K562 (cell line): Measurements from ENCODE around the gene CBX1. TPM values are rescaled to one million over a fixed set of nuclear protein-coding genes. Genes with fewer than 3 reads are reported as not detected.

Experiments used
- ATF1 ChIP-seq, 2 experiments: fragments of 450-650 bp in 1 of 2; IDR thresholded peaks; 2 replicates each; pipeline ENCODE4 v1.6.1; 2016; ENCODE audit warnings: missing compliant biosample characterization in 1 of 2, missing genetic modification characterization in 1 of 2
- BHLHE40 ChIP-seq: IDR thresholded peaks from 2 replicates; pipeline ENCODE4 v1.6.1; 2011; ENCODE audit warnings: low read length, improper control_type of control experiment
- CHD2 ChIP-seq: IDR thresholded peaks from 2 replicates; pipeline ENCODE4 v1.6.1; 2011; ENCODE audit warnings: low read depth, low read length
- EP300 ChIP-seq: IDR thresholded peaks from 2 replicates; pipeline ENCODE4 v1.6.1; 2012; ENCODE audit warnings: low read length, improper control_type of control experiment
- GABPB2 ChIP-seq: fragments of 250-450 bp; sonication (Bioruptor Pico); conservative IDR thresholded peaks from 2 replicates; pipeline ENCODE4 v1.5.1; 2021; ENCODE audit warnings: mild to moderate bottlenecking
- GTF3C2 ChIP-seq: IDR thresholded peaks from 3 replicates; pipeline ENCODE4 v1.6.1; 2011; ENCODE audit warnings: borderline replicate concordance, mild to moderate bottlenecking, moderate library complexity; ENCODE audit not compliant: insufficient read length; ENCODE audit errors: extremely low read depth
- HINFP ChIP-seq: fragments of 450-650 bp; conservative IDR thresholded peaks from 2 replicates; pipeline ENCODE4 v1.6.1; 2016; ENCODE audit warnings: missing genetic modification characterization, low read depth, mild to moderate bottlenecking, control low read depth, missing compliant biosample characterization
- MTA3 ChIP-seq: fragments of 450-650 bp; formaldehyde crosslinking; IDR thresholded peaks from 2 replicates; pipeline ENCODE4 v1.6.1; 2017; ENCODE audit warnings: mild to moderate bottlenecking, borderline replicate concordance
- MYNN ChIP-seq, 2 experiments: sonication (generic); formaldehyde crosslinking in 1 of 2; IDR thresholded peaks; 2 replicates each; pipeline versions ENCODE4 v1.5.0 to v1.6.1; 2016 to 2020; ENCODE audit warnings: antibody characterized with exemption in 1 of 2, missing genetic modification reagents in 1 of 2
- RAD21 ChIP-seq, 2 experiments: fragments of 250-450 bp in 1 of 2; fragments of 450-650 bp in 1 of 2; sonication (Bioruptor Pico) in 1 of 2; formaldehyde crosslinking in 1 of 2; IDR thresholded peaks in 1 of 2; conservative IDR thresholded peaks in 1 of 2; 2 replicates each; pipeline versions ENCODE4 v1.4.0 to v1.8.0; 2020 to 2022; ENCODE audit warnings: mild to moderate bottlenecking in 2 of 2, moderate library complexity in 1 of 2
- RB1 ChIP-seq: fragments of 450-650 bp; IDR thresholded peaks from 2 replicates; pipeline ENCODE4 v1.6.1; 2017; ENCODE audit warnings: low read depth, mild to moderate bottlenecking
- RCOR1 ChIP-seq, 2 experiments: IDR thresholded peaks; 2 replicates each; pipeline ENCODE4 v1.6.1; 2012; ENCODE audit warnings: low read depth in 2 of 2, low read length in 2 of 2, borderline replicate concordance in 1 of 2, improper control_type of control experiment in 1 of 2
- RNF2 ChIP-seq: sonication (generic); IDR thresholded peaks from 2 replicates; pipeline ENCODE4 v1.6.1; 2016
- SFPQ ChIP-seq: fragments of 200-400 bp; formaldehyde crosslinking; IDR thresholded peaks from 2 replicates; pipeline ENCODE4 v1.6.1; 2017; ENCODE audit warnings: mild to moderate bottlenecking, low read depth, low read length, moderate library complexity
- SOX6 ChIP-seq: fragments of 450-650 bp; IDR thresholded peaks from 2 replicates; pipeline ENCODE4 v1.6.1; 2014; ENCODE audit warnings: mild to moderate bottlenecking
- TAL1 ChIP-seq: fragments of 450-650 bp; IDR thresholded peaks from 2 replicates; pipeline ENCODE4 v1.6.1; 2016; ENCODE audit warnings: mild to moderate bottlenecking
- ZBTB34 ChIP-seq: fragments of 250-450 bp; sonication (Bioruptor Pico); IDR thresholded peaks from 2 replicates; pipeline ENCODE4 v1.8.0; 2021; ENCODE audit warnings: mild to moderate bottlenecking, moderate library complexity
- ZFX ChIP-seq: sonication (generic); formaldehyde crosslinking; IDR thresholded peaks from 2 replicates; pipeline ENCODE4 v1.8.0; 2022; ENCODE audit warnings: mild to moderate bottlenecking, missing genetic modification reagents, moderate library complexity
- ZNF354B ChIP-seq: fragments of 250-450 bp; sonication (Bioruptor Pico); IDR thresholded peaks from 2 replicates; pipeline ENCODE4 v1.4.0; 2020
- polyA plus RNA-seq, 8 experiments: library from polyadenylated mRNA; depleted of rRNA in 4 of 8; stranded (reverse) in 5 of 8; unstranded in 3 of 8; fragments of >200 nt; fragmentation: Nextera tagmentation in 2 of 8; fragmentation: Illumina TruSeq in 1 of 8; extraction: Ambion mirVana in 2 of 8; extraction: Trizol in 1 of 8; gene quantifications; 2 replicates each; pipeline versions ENCODE4 v1.2.1 to v1.2.3, GENCODE V29; 2011 to 2014; ENCODE audit warnings: inconsistent platforms in 1 of 8, missing spikeins in 1 of 8
- total RNA-seq, 7 experiments: library from RNA; depleted of rRNA in 6 of 7; stranded (reverse); fragments of >200 nt in 6 of 7; fragmentation: Illumina TruSeq in 2 of 7; extraction: Trizol in 2 of 7; gene quantifications; 2 replicates each; pipeline versions ENCODE4 v1.2.1 to v1.2.3, GENCODE V29; 2011 to 2021; ENCODE audit warnings: low replicate concordance in 1 of 7

CBX1 gene
- total and polyA plus RNA-seq, 9 of the 15 experiments (the other 6 are each of a cell fraction or from before 2014, with no cell fraction given): 10.6 to 95.7 (median 52.7) TPM

- TF ChIP-seq SFPQ (no peak), MTA3 (peak; percentile 34; the same call in 1 of the 2 replicates), ZBTB34 (no peak), RAD21 (CRISPR knock-in tag; conservative IDR thresholded peaks at IDR 0.05 in 1 of 2, IDR thresholded peaks at IDR 0.05 in 1 of 2) (peak; percentile 9 to 27; a peak in 1 of 4 replicates), ATF1 (CRISPR knock-in tag; IDR thresholded peaks at IDR 0.05) (no peak), ATF1 (tag; IDR thresholded peaks at IDR 0.05) (0 out of 2 replicates have a peak, but pooled peaks have one; percentile 30), ZNF354B (CRISPR knock-in tag) (no peak), SOX6 (peak; percentile 89), CHD2 (0 out of 2 replicates have a peak, but pooled peaks have one; percentile 39), ZFX (CRISPR knock-in tag) (peak; percentile 52; the same call in 1 of the 2 replicates), TAL1 (peak; percentile 56; the same call in 1 of the 2 replicates), RNF2 (peak; percentile 62; the same call in 1 of the 2 replicates), RCOR1 (IDR thresholded peaks at IDR 0.05; ENCODE audit: borderline replicate concordance in 1 of 2, low read depth in 2 of 2, low read length in 2 of 2) (peak in 1 of 2 experiments; percentile 44; a peak in 2 of 4 replicates), MYNN (IDR thresholded peaks at IDR 0.05) (peak; percentile 98), MYNN (CRISPR knock-in tag; IDR thresholded peaks at IDR 0.05) (peak; percentile 80), EP300 (peak; percentile 28; the same call in 1 of the 2 replicates), GTF3C2 (no peak), RB1 (no peak), GABPB2 (CRISPR knock-in tag) (no peak), BHLHE40 (0 out of 2 replicates have a peak, but pooled peaks have one; percentile 38), HINFP (tag) (no peak)
These were observed 49.4 kb downstream of the CBX1 start (continued) for GRCh38 chr17:48051706-48052486.
